ENCODE measurements around the gene PTPN3. TPM values are rescaled to one million over a fixed set of nuclear protein-coding genes. Genes with fewer than 3 reads are reported as not detected.
"Not testable (repeated sequence)": the region's sequence is repeated elsewhere in the genome, so short reads cannot be mapped to it uniquely, and the experiment has no call there.

PTPN3 gene
- total RNA-seq (10 to 100 TPM in 1 of 2 donors, 1 to 10 TPM in 1; 7.8 to 22.9 TPM), polyA plus RNA-seq (10 to 100 TPM in 1 of 2 donors, 1 to 10 TPM in 1; 4.3 to 11.1 TPM)
- long read RNA-seq, donor 1, partial matches to known transcripts, result 21 of 44 reads
- long read RNA-seq, donor 1, other reads (novel, unspliced or antisense), result 23 of 44 reads
- long read RNA-seq, donor 2, full-length matches to known transcripts, result 1 of 8 reads
- long read RNA-seq, donor 2, partial matches to known transcripts, result 1 of 8 reads
- long read RNA-seq, donor 2, other reads (novel, unspliced or antisense), result 6 of 8 reads

- Histone ChIP-seq H3K4me1 (ENCODE audit: control insufficient read depth in 1 of 2, insufficient read depth in 2 of 2, low read length in 2 of 2) (peaks cover 0 to 1% of the 10 kb centered on the region in 2 donors), H3K9me3 (ENCODE audit: control insufficient read depth, low read length) (no peaks in the 10 kb centered on the region), H3K27me3 (ENCODE audit: control insufficient read depth in 1 of 2, insufficient read depth in 2 of 2, low read length in 1 of 2) (no peaks in the 10 kb centered on the region), H3K4me3 (ENCODE audit: low read length in 2 of 2) (peak within 1 kb of the TSS; percentile 88 to 99), H3K36me3 (ENCODE audit: control insufficient read depth in 1 of 2, insufficient read depth in 2 of 2, low read length in 1 of 2) (no peaks in the 10 kb centered on the region), H3K27ac (ENCODE audit: low read depth in 1 of 2, low read length in 2 of 2) (peak within 1 kb of the TSS; percentile 25 to 56)
- WGBS, 2 donors, result 16 to 34% methylated on average over 37 to 78 of the region's 78 CpGs
- peak in 1 of 2 donors; percentile 79 for DNase-seq
- intact Hi-C loops (cut with DNase I), result no loop called here
- ATAC-seq (ENCODE audit: low FRiP score), result peak; percentile 56
Measured at GRCh38 chr9:109498195-109499092, at the start of gene PTPN3. Gene PTPN3, minus strand, starts transcription at chr9:109498307. Its CDS starts 34,873 bp downstream, at chr9:109463434.

GRCh38 chr9:109544954-109545353 is 46.8 kb upstream of the PTPN3 start:
- intact Hi-C loops (cut with DNase I), result not testable (repeated sequence)

GRCh38 chr9:109542922-109543321 is 44.8 kb upstream of the PTPN3 start:
- no peak overlapping the region for H3K27ac ChIP-seq (ENCODE audit: low read depth in 1 of 2, low read length in 2 of 2)
- peaks cover 0 to 2% of the 10 kb centered on the region in 2 donors for H3K27me3 ChIP-seq (ENCODE audit: control insufficient read depth in 1 of 2, insufficient read depth in 2 of 2, low read length in 1 of 2)
- no peaks in the 10 kb centered on the region for H3K4me1 ChIP-seq (ENCODE audit: control insufficient read depth in 1 of 2, insufficient read depth in 2 of 2, low read length in 2 of 2)
- ATAC-seq (ENCODE audit: low FRiP score) (no peak), DNase-seq (no peak)
- intact Hi-C loops (cut with DNase I), result no loop called here
- peaks cover 7% of the 10 kb centered on the region for H3K9me3 ChIP-seq (ENCODE audit: control insufficient read depth, low read length)
- no peak overlapping the region for H3K4me3 ChIP-seq (ENCODE audit: low read length in 2 of 2)
- 68 to 78% methylated on average over 4 of the region's 4 CpGs for WGBS, 2 donors
- no peaks in the 10 kb centered on the region for H3K36me3 ChIP-seq (ENCODE audit: control insufficient read depth in 1 of 2, insufficient read depth in 2 of 2, low read length in 1 of 2)

More at GRCh38 chr9:109544954-109545353, 46.8 kb upstream of the PTPN3 start:
- WGBS, 2 donors, result 88 to 95% methylated on average over 1 of the region's 1 CpG
- ATAC-seq (ENCODE audit: low FRiP score); H3K27me3 ChIP-seq (ENCODE audit: control insufficient read depth in 1 of 2, insufficient read depth in 2 of 2, low read length in 1 of 2); H3K27ac ChIP-seq (ENCODE audit: low read depth in 1 of 2, low read length in 2 of 2); H3K36me3 ChIP-seq (ENCODE audit: control insufficient read depth in 1 of 2, insufficient read depth in 2 of 2, low read length in 1 of 2); DNase-seq; H3K4me1 ChIP-seq (ENCODE audit: control insufficient read depth in 1 of 2, insufficient read depth in 2 of 2, low read length in 2 of 2); H3K4me3 ChIP-seq (ENCODE audit: low read length in 2 of 2); H3K9me3 ChIP-seq (ENCODE audit: control insufficient read depth, low read length): not testable (repeated sequence)

- 47 to 68% methylated on average over 5 of the region's 5 CpGs for WGBS, 2 donors
- H3K27me3 ChIP-seq (ENCODE audit: control insufficient read depth in 1 of 2, insufficient read depth in 2 of 2, low read length in 1 of 2), result peaks cover 0 to 2% of the 10 kb centered on the region in 2 donors
Measured at GRCh38 chr9:109538346-109538745, 40.2 kb upstream of the PTPN3 start.

GRCh38 chr9:109537288-109537687 is 39.2 kb upstream of the PTPN3 start:
- WGBS, 2 donors, result 70 to 74% methylated on average over 6 of the region's 6 CpGs
- Histone ChIP-seq H3K36me3 (ENCODE audit: control insufficient read depth in 1 of 2, insufficient read depth in 2 of 2, low read length in 1 of 2) (no peaks in the 10 kb centered on the region), H3K27ac (ENCODE audit: low read depth in 1 of 2, low read length in 2 of 2) (no peak overlapping the region), H3K4me1 (ENCODE audit: control insufficient read depth in 1 of 2, insufficient read depth in 2 of 2, low read length in 2 of 2) (no peaks in the 10 kb centered on the region), H3K9me3 (ENCODE audit: control insufficient read depth, low read length) (no peaks in the 10 kb centered on the region), H3K27me3 (ENCODE audit: control insufficient read depth in 1 of 2, insufficient read depth in 2 of 2, low read length in 1 of 2) (peaks cover 0 to 2% of the 10 kb centered on the region in 2 donors), H3K4me3 (ENCODE audit: low read length in 2 of 2) (no peak overlapping the region)
- DNase-seq (no peak), ATAC-seq (ENCODE audit: low FRiP score) (no peak)
- intact Hi-C loops (cut with DNase I), result no loop called here

More at GRCh38 chr9:109538346-109538745, 40.2 kb upstream of the PTPN3 start:
- no peaks in the 10 kb centered on the region for H3K4me1 ChIP-seq (ENCODE audit: control insufficient read depth in 1 of 2, insufficient read depth in 2 of 2, low read length in 2 of 2)
- DNase-seq (no peak), ATAC-seq (ENCODE audit: low FRiP score) (no peak)
- no peak overlapping the region for H3K4me3 ChIP-seq (ENCODE audit: low read length in 2 of 2)
- peaks cover 1% of the 10 kb centered on the region for H3K9me3 ChIP-seq (ENCODE audit: control insufficient read depth, low read length)
- intact Hi-C loops (cut with DNase I), result no loop called here
- no peaks in the 10 kb centered on the region for H3K36me3 ChIP-seq (ENCODE audit: control insufficient read depth in 1 of 2, insufficient read depth in 2 of 2, low read length in 1 of 2)
- no peak overlapping the region for H3K27ac ChIP-seq (ENCODE audit: low read depth in 1 of 2, low read length in 2 of 2)

- WGBS, 2 donors, result 47 to 62% methylated on average over 3 of the region's 3 CpGs
Measured at GRCh38 chr9:109536859-109537258, 38.8 kb upstream of the PTPN3 start.

GRCh38 chr9:109535365-109535764 is 37.3 kb upstream of the PTPN3 start:
- ATAC-seq (ENCODE audit: low FRiP score) (no peak), DNase-seq (no peak)
- WGBS, 2 donors, result 81 to 82% methylated on average over 6 of the region's 6 CpGs
- no peak overlapping the region for H3K27ac ChIP-seq (ENCODE audit: low read depth in 1 of 2, low read length in 2 of 2)
- H3K36me3 ChIP-seq (ENCODE audit: control insufficient read depth in 1 of 2, insufficient read depth in 2 of 2, low read length in 1 of 2), result no peaks in the 10 kb centered on the region
- H3K27me3 ChIP-seq (ENCODE audit: control insufficient read depth in 1 of 2, insufficient read depth in 2 of 2, low read length in 1 of 2), result peaks cover 0 to 2% of the 10 kb centered on the region in 2 donors
- H3K4me1 ChIP-seq (ENCODE audit: control insufficient read depth in 1 of 2, insufficient read depth in 2 of 2, low read length in 2 of 2), result no peaks in the 10 kb centered on the region
- no peaks in the 10 kb centered on the region for H3K9me3 ChIP-seq (ENCODE audit: control insufficient read depth, low read length)
- no peak overlapping the region for H3K4me3 ChIP-seq (ENCODE audit: low read length in 2 of 2)
- intact Hi-C loops (cut with DNase I), result no loop called here

More at GRCh38 chr9:109536859-109537258, 38.8 kb upstream of the PTPN3 start:
- H3K27ac ChIP-seq (ENCODE audit: low read depth in 1 of 2, low read length in 2 of 2), result no peak overlapping the region
- ATAC-seq (ENCODE audit: low FRiP score) (no peak), DNase-seq (no peak)
- intact Hi-C loops (cut with DNase I), result no loop called here
- peaks cover 0 to 2% of the 10 kb centered on the region in 2 donors for H3K27me3 ChIP-seq (ENCODE audit: control insufficient read depth in 1 of 2, insufficient read depth in 2 of 2, low read length in 1 of 2)
- H3K4me3 ChIP-seq (ENCODE audit: low read length in 2 of 2), result no peak overlapping the region
- H3K4me1 ChIP-seq (ENCODE audit: control insufficient read depth in 1 of 2, insufficient read depth in 2 of 2, low read length in 2 of 2), result no peaks in the 10 kb centered on the region
- no peaks in the 10 kb centered on the region for H3K36me3 ChIP-seq (ENCODE audit: control insufficient read depth in 1 of 2, insufficient read depth in 2 of 2, low read length in 1 of 2)
- no peaks in the 10 kb centered on the region for H3K9me3 ChIP-seq (ENCODE audit: control insufficient read depth, low read length)

GRCh38 chr9:109534151-109534550 is 36.0 kb upstream of the PTPN3 start:
- Histone ChIP-seq H3K27ac (ENCODE audit: low read depth in 1 of 2, low read length in 2 of 2) (no peak overlapping the region), H3K4me1 (ENCODE audit: control insufficient read depth in 1 of 2, insufficient read depth in 2 of 2, low read length in 2 of 2) (no peaks in the 10 kb centered on the region), H3K4me3 (ENCODE audit: low read length in 2 of 2) (no peak overlapping the region), H3K9me3 (ENCODE audit: control insufficient read depth, low read length) (no peaks in the 10 kb centered on the region), H3K36me3 (ENCODE audit: control insufficient read depth in 1 of 2, insufficient read depth in 2 of 2, low read length in 1 of 2) (no peaks in the 10 kb centered on the region), H3K27me3 (ENCODE audit: control insufficient read depth in 1 of 2, insufficient read depth in 2 of 2, low read length in 1 of 2) (no peaks in the 10 kb centered on the region)
- DNase-seq (no peak), ATAC-seq (ENCODE audit: low FRiP score) (no peak)
- intact Hi-C loops (cut with DNase I), result no loop called here
- WGBS, 2 donors, result 92% methylated on average over 35 to 36 of the region's 36 CpGs
